Panc1 (cell line): ENCODE data around the gene NLRP6.

Experiments
- CTCF ChIP-seq: fragments of 450-650 bp; IDR thresholded peaks from 2 replicates; pipeline ENCODE4 v1.5.1; 2017; ENCODE audit warnings: mild to moderate bottlenecking
- POLR2AphosphoS5 ChIP-seq: IDR thresholded peaks from 2 replicates; pipeline ENCODE4 v1.6.1; 2012; ENCODE audit warnings: mild to moderate bottlenecking, low read depth, low read length, moderate library complexity
- REST ChIP-seq, 2 experiments: IDR thresholded peaks; 2 replicates each; pipeline ENCODE4 v1.6.1; 2011 to 2012; ENCODE audit warnings: low read depth in 2 of 2, control low read depth in 1 of 2, low read length in 1 of 2, mild to moderate bottlenecking in 1 of 2, moderate library complexity in 1 of 2; ENCODE audit not compliant: insufficient read depth in 1 of 2
- SIN3A ChIP-seq: IDR thresholded peaks from 2 replicates; pipeline ENCODE4 v1.6.1; 2012; ENCODE audit warnings: low read depth, mild to moderate bottlenecking, low read length, moderate library complexity, borderline replicate concordance; ENCODE audit not compliant: insufficient read depth
- TCF7L2 ChIP-seq: IDR thresholded peaks from 2 replicates; pipeline ENCODE4 v1.6.1; 2011; ENCODE audit warnings: mild to moderate bottlenecking, low read depth, low read length, inconsistent platforms

- no peak for TF ChIP-seq CTCF
- no peak for TF ChIP-seq REST (IDR thresholded peaks at IDR 0.05; ENCODE audit: insufficient read depth in 1 of 2, low read depth in 2 of 2, low read length in 1 of 2)
- no peak for TF ChIP-seq POLR2AphosphoS5
- no peak for TF ChIP-seq TCF7L2
- no peak for TF ChIP-seq SIN3A
These were observed 3.4 kb downstream of the NLRP6 start for GRCh38 chr11:281486-282161.
